ENCODE results near the gene ACOT9. TPM values are rescaled to one million over a fixed set of nuclear protein-coding genes. Genes with fewer than 3 reads are reported as not detected.
"Not testable (repeated sequence)": the region's sequence is repeated elsewhere in the genome, so short reads cannot be mapped to it uniquely, and the experiment has no call there.

ACOT9 gene
- total RNA-seq, 6 experiments from 2014 or later: 8.9 to 20.2 (median 14.6) TPM

GRCh38 chrX:23664496-23664895 is 78.6 kb downstream of the ACOT9 start:
- WGBS (ENCODE audit: insufficient coverage, low coverage, low lambda C conversion rate, missing lambda C conversion rate): 100% methylated on average over 1 of the region's 10 CpGs

GRCh38 chrX:23662853-23663252 is 80.2 kb downstream of the ACOT9 start:
- H3K27me3 ChIP-seq: no peaks in the 10 kb centered on the region
- H3K27ac ChIP-seq: no peak overlapping the region
- no peaks in the 10 kb centered on the region for H3K9me3 ChIP-seq
- 89% methylated on average over 1 of the region's 1 CpG for WGBS (ENCODE audit: insufficient coverage, low coverage, low lambda C conversion rate, missing lambda C conversion rate)
- H3K4me3 ChIP-seq: no peak overlapping the region
- DNase-seq (no peak), ATAC-seq (no peak)
- no peaks in the 10 kb centered on the region for H3K36me3 ChIP-seq
- peaks cover 0 to 2% (median 0%) of the 10 kb centered on the region in 4 donors for H3K4me1 ChIP-seq
- intact Hi-C loops (cut with DNase I): no loop called here
- TF ChIP-seq, protein P1, sequence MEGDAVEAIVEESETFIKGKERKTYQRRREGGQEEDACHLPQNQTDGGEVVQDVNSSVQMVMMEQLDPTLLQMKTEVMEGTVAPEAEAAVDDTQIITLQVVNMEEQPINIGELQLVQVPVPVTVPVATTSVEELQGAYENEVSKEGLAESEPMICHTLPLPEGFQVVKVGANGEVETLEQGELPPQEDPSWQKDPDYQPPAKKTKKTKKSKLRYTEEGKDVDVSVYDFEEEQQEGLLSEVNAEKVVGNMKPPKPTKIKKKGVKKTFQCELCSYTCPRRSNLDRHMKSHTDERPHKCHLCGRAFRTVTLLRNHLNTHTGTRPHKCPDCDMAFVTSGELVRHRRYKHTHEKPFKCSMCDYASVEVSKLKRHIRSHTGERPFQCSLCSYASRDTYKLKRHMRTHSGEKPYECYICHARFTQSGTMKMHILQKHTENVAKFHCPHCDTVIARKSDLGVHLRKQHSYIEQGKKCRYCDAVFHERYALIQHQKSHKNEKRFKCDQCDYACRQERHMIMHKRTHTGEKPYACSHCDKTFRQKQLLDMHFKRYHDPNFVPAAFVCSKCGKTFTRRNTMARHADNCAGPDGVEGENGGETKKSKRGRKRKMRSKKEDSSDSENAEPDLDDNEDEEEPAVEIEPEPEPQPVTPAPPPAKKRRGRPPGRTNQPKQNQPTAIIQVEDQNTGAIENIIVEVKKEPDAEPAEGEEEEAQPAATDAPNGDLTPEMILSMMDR (IDR thresholded peaks at IDR 0.05): no peak
- TF ChIP-seq POLR2A (IDR thresholded peaks at IDR 0.05): no peak

More at GRCh38 chrX:23664496-23664895, 78.6 kb downstream of the ACOT9 start:
- intact Hi-C loops (cut with DNase I): no loop called here
- ATAC-seq (no peak), DNase-seq (no peak)
- Histone ChIP-seq H3K4me1 (peaks cover 0 to 2% (median 0%) of the 10 kb centered on the region in 4 donors), H3K36me3 (no peaks in the 10 kb centered on the region), H3K27me3 (no peaks in the 10 kb centered on the region), H3K27ac (no peak overlapping the region), H3K9me3 (no peaks in the 10 kb centered on the region), H3K4me3 (no peak overlapping the region)
- no peak for TF ChIP-seq POLR2A (IDR thresholded peaks at IDR 0.05)
- TF ChIP-seq, protein P1 (IDR thresholded peaks at IDR 0.05): no peak

DNA sequence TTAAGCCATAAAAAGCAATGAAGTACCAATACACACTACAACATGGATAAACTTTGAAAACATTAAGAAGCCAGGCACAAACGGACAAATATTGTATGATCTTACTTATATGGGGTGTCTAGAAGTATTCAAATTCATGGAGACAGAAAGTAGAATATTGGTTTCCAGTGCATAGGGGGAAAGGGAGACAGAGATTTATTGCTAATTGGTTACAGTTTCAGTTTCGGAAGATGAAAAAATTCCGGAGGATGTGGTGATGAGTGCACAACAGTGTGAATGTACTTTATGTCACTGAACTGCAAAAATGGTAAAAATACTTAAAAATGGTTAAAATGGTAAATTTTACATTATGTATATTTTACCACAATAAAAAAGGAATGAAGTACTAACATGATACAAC is 80.9 kb downstream of the ACOT9 start:
- H3K9me3 ChIP-seq: no peaks in the 10 kb centered on the region
- H3K27ac ChIP-seq: no peak overlapping the region
- no peaks in the 10 kb centered on the region for H3K27me3 ChIP-seq
- H3K4me3 ChIP-seq: no peak overlapping the region
- TF ChIP-seq, protein P1 (IDR thresholded peaks at IDR 0.05): no peak
- TF ChIP-seq POLR2A (IDR thresholded peaks at IDR 0.05): no peak
- no peaks in the 10 kb centered on the region for H3K4me1 ChIP-seq
- ATAC-seq (no peak), DNase-seq (no peak)
- intact Hi-C loops (cut with DNase I): no loop called here
- 40% methylated on average over 3 of the region's 3 CpGs for whole genome bisulfite sequencing (ENCODE audit: insufficient coverage, low coverage, low lambda C conversion rate, missing lambda C conversion rate)
- no peaks in the 10 kb centered on the region for H3K36me3 ChIP-seq

DNA sequence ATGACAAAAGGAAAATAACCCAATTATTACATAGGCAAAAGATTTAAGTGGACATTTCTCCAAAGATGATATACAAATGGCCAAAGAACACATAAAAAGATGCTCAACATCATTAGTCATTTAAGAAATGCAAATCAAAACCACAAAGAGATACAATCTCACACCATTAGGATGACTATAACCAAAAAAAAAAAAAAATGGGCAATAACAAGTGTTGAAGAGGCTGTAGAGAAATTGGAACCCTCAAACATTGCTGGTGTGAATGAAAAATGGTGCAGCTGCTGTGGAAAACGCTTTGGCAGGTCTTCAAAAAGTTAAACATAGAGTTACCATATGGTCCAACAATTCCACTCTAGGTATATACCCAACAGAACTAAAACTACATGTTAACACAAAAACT is 81.4 kb downstream of the ACOT9 start:
- ATAC-seq (no peak), DNase-seq (no peak)
- WGBS (ENCODE audit: insufficient coverage, low coverage, low lambda C conversion rate, missing lambda C conversion rate): 14% methylated on average over 1 of the region's 1 CpG
- H3K4me3 ChIP-seq: no peak overlapping the region
- no peaks in the 10 kb centered on the region for H3K27me3 ChIP-seq
- no peaks in the 10 kb centered on the region for H3K4me1 ChIP-seq
- H3K9me3 ChIP-seq: no peaks in the 10 kb centered on the region
- H3K36me3 ChIP-seq: no peaks in the 10 kb centered on the region
- no peak for TF ChIP-seq POLR2A (IDR thresholded peaks at IDR 0.05)
- TF ChIP-seq, protein P1 (IDR thresholded peaks at IDR 0.05): no peak
- H3K27ac ChIP-seq: no peak overlapping the region
- intact Hi-C loops (cut with DNase I): no loop called here

DNA sequence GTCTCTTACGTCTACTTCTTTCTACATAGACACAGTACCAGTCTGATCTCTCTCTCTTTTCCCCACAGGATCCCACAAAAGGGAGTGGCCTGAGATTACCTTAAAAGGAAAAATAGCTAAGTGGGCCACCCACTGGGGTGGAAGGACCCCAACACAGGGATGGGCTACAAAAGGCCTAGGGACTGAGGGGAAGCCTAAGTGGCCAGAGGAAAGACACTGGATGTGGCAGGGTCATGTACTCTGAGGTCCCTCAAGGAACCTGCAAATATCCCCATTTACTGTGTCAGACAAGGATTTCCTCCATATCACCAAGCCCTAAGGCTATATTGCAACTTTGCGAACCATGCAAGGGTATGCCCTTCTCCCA is 82.3 kb downstream of the ACOT9 start:
- ATAC-seq: no peak
- WGBS (ENCODE audit: insufficient coverage, low coverage, low lambda C conversion rate, missing lambda C conversion rate): 88% methylated on average over 2 of the region's 2 CpGs
- intact Hi-C loops (cut with DNase I): no loop called here

GRCh38 chrX:23660083-23660765 is 82.9 kb downstream of the ACOT9 start:
- H3K27ac ChIP-seq; ATAC-seq; H3K9me3 ChIP-seq; DNase-seq; H3K4me3 ChIP-seq; H3K36me3 ChIP-seq; intact Hi-C loops (cut with DNase I); H3K4me1 ChIP-seq; H3K27me3 ChIP-seq: not testable (repeated sequence)
- WGBS (ENCODE audit: insufficient coverage, low coverage, low lambda C conversion rate, missing lambda C conversion rate): 80% methylated on average over 1 of the region's 8 CpGs

More for the DNA sequence above, 82.3 kb downstream of the ACOT9 start:
- H3K4me3 ChIP-seq: no peak overlapping the region
- DNase-seq: no peak
- no peaks in the 10 kb centered on the region for H3K9me3 ChIP-seq
- H3K4me1 ChIP-seq: no peaks in the 10 kb centered on the region
- no peaks in the 10 kb centered on the region for H3K27me3 ChIP-seq
- no peak overlapping the region for H3K27ac ChIP-seq
- TF ChIP-seq POLR2A (IDR thresholded peaks at IDR 0.05): no peak
- TF ChIP-seq, protein P1 (IDR thresholded peaks at IDR 0.05): no peak
- no peaks in the 10 kb centered on the region for H3K36me3 ChIP-seq
